Right ventricle myocardium inferior (tissue), 1 donor: ENCODE measurements around the gene GIN1. TPM values are rescaled to one million over a fixed set of nuclear protein-coding genes. Genes with fewer than 3 reads are reported as not detected.
"Not testable (repeated sequence)": the region's sequence is repeated elsewhere in the genome, so short reads cannot be mapped to it uniquely, and the experiment has no call there.

ENCODE experiments used
- ATAC-seq: fragments of 200-7000 bp; cut with Tn5 transposase; one replicate; pipeline ENCODE4 v1.9.1; 2020; ENCODE audit warnings: mild to moderate bottlenecking, moderate library complexity
- DNase-seq: peaks from one replicate; pipeline ENCODE4 v3.0.0; 2021; ENCODE audit errors: missing footprints
- intact Hi-C: fragments of 100-400 bp; cut with DNase I; formaldehyde crosslinking; loops from one replicate; pipeline ENCODE4 v1.11.0; 2022
- long read RNA-seq: library from polyadenylated mRNA; unstranded; transcript quantifications from one replicate; pipeline ENCODE4 v2.0.0, GENCODE V29; 2021
- total RNA-seq: library from RNA; stranded (reverse); fragmentation: NEBNext Ultra II Directional; extraction: Animal tissue kit (Norgen Biotek cat#: 25700); gene quantifications from one replicate; pipeline ENCODE4 v1.2.1, GENCODE V29; 2021
- donor health status: DM: no; HTN: yes; CAD: no; lungs with severe emphysema.

The GIN1 gene, protein sequence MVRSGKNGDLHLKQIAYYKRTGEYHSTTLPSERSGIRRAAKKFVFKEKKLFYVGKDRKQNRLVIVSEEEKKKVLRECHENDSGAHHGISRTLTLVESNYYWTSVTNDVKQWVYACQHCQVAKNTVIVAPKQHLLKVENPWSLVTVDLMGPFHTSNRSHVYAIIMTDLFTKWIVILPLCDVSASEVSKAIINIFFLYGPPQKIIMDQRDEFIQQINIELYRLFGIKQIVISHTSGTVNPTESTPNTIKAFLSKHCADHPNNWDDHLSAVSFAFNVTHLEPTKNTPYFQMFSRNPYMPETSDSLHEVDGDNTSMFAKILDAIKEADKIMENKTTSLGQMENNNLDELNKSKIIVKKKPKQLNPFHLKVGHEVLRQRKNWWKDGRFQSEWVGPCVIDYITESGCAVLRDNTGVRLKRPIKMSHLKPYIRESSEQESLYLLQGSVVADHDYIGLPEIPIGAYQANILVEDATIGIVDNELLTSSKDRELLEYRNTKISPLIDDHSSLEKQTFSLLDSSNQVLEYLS
- total RNA-seq: 17.1 TPM
- long read RNA-seq, partial matches to known transcripts: 0 of 5 reads
- long read RNA-seq, other reads (novel, unspliced or antisense): 2 of 5 reads

DNA sequence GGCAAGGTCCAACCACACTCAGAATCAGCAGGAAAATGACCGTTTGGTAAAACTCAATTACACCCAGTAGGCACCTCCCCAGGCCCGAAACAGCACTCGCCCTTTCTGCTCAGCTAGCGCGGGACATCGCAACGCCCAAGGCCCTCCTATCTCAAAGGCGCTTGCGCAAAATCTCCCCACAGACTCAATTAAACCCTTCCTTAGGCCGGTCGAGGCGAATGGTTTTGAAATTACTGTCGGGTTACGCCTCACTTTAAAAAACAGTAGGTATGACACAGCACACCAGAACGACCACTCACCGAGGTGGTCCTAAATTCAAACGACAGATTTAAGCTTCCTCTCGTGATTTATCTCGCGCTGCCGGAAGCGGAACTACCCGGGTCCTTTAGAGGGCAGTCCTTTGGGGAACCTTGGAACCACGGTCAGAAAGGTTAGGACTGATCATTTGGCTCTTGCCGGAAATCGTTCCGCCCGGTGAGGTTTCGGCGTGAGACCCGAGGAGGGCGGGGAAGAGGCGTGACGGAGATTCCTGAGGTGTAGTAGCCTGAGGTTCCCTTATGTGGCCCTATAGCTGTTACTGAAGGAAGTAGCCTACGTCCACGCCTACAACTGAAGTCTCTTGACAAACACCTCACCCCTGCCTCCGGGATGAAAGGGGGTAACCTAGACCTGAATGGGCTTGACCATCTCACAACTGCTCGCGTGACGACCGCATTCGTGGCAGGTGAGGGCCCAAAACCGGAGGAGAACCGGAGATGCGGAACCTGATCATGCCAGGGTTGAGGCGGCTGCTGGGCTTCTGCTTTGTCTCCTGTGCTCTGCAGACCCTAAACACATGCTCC, at the start of gene GIN1, which contains the start of gene PPIP5K2:
Gene GIN1 (minus strand): TSS at position 374 of the 842 bp plus-strand sequence. CDS start 11,431 bp downstream, outside the sequence.
Gene PPIP5K2 (plus strand): TSS at position 537 of the 842 bp plus-strand sequence. CDS start 9,289 bp downstream, outside the sequence.
- DNase-seq: peak; percentile 97
- intact Hi-C loops: loop anchor here (10.0 kb wide), 1 partner anchor 365 kb away; the partner anchor contains the start of gene PAM
- ATAC-seq: peak; percentile 99

GRCh38 chr5:103166706-103167105, 46.8 kb upstream of the GIN1 start:
- intact Hi-C loops: no loop called here
- ATAC-seq (no peak), DNase-seq (no peak)

DNA sequence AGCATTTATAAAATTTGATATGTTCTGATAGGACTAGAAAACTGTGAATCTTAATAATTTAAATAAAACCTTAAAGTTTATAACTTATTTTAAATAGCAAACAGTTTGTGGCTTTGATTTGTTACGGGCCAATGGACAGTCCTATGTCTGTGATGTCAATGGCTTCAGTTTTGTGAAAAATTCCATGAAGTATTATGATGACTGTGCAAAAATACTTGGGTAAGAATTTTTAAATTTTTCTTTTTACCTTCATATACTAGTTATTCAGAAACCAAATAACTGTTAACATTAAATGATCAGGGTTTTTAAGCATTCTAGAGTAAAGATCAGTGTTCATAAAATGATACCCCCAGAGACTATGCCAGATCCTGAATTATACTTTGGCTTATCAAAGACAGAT, 31.2 kb upstream of the GIN1 start:
- no peak for DNase-seq
- no peak for ATAC-seq
- intact Hi-C loops: no loop called here

GRCh38 chr5:103148213-103148612, 28.3 kb upstream of the GIN1 start:
- ATAC-seq (no peak), DNase-seq (no peak)
- intact Hi-C loops: loop anchor here (10.0 kb wide), 1 partner anchor 113 kb away; no protein-coding TSS in a partner anchor

DNA sequence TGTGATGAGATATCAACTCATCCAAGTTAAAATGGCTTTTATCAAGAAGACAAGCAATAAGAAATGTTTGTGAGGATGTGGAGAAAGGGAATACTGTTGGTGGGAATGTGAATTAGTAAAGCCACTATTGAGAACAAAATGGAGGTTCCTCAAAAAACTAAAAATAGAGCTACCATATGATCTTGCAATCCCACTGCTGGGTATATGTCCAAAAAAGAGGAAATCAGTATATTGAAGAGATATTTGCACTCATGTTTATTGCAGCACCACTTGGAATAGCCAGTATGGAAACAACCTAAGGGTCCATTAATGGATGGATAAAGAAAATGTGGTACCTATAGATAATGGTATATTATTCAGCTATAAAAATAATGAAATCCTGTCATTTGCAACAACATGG, 25.3 kb upstream of the GIN1 start:
- DNase-seq (no peak), ATAC-seq (no peak)
- intact Hi-C loops: loop anchor here (10.0 kb wide), 1 partner anchor 110 kb away; no protein-coding TSS in a partner anchor

GRCh38 chr5:103142132-103142531, 22.2 kb upstream of the GIN1 start:
- intact Hi-C loops: loop anchor here (10.0 kb wide), 1 partner anchor 107 kb away; no protein-coding TSS in a partner anchor
- DNase-seq, ATAC-seq: not testable (repeated sequence)

DNA sequence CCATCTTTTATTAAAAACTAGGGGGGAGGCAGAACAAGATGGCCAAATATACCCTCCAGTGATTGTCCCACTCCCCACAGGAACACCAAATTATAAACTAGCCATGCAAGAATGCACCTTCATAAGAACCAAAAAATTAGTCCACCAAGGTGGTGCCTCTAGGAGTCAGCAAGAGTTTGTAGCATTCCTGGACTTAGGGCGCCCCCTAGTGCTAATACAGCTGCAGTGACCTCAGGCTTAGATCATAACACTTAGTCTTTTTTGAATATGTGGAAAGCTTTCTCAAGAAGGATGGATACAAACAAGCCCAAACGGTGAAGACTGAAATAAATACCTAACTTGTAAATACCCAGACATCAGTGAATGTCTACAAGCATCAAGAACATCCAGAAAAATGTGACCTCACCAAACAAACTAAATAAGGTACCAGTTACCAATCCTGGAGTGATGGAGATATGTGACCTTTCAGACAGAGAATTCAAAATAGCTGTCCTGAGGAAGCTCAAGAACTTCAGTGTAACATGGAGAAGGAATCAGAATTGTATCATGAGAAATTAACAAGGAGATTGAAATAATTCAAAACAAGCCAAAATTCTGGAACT, 19.4 kb upstream of the GIN1 start:
- intact Hi-C loops: loop anchor here (2.0 to 10.0 kb wide), 2 partner anchors 457 to 555 kb away; no protein-coding TSS in a partner anchor

GRCh38 chr5:103138202-103138690, 18.3 kb upstream of the GIN1 start:
- DNase-seq (no peak), ATAC-seq (no peak)
- intact Hi-C loops: loop anchor here (2.0 to 10.0 kb wide), 2 partner anchors 455 to 553 kb away; no protein-coding TSS in a partner anchor

More for the DNA sequence above, 19.4 kb upstream of the GIN1 start:
- DNase-seq: peak; percentile 79
- peak; percentile 85 for ATAC-seq

DNA sequence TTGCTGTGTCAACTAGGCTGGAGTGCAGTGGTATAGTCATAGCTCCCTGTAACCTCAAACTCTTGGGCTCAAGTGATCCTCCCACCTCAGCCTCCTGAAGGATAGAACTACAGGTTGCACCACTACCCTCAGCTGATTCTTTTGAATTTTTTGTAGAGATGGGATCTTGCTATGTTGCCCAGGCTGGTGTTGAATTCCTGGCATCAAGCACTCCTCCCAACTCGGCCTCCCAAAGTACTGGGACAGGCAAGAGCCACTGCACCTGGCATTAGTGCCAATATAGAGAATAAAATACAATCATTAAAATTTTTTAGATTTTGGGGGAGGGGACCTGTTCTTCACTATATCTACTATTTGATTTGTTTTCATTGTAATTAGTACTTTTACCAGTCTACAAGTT, 15.5 kb upstream of the GIN1 start:
- intact Hi-C loops: loop anchor here (10.0 kb wide), 1 partner anchor 551 kb away; no protein-coding TSS in a partner anchor
- no peak for ATAC-seq
- no peak for DNase-seq

- ATAC-seq (no peak), DNase-seq (no peak)
- intact Hi-C loops: loop anchor here (10.0 kb wide), 1 partner anchor 548 kb away; no protein-coding TSS in a partner anchor
Observed at GRCh38 chr5:103133231-103133630, 13.3 kb upstream of the GIN1 start.

GRCh38 chr5:103132684-103133083, 12.7 kb upstream of the GIN1 start:
- intact Hi-C loops: loop anchor here (10.0 kb wide), 1 partner anchor 548 kb away; no protein-coding TSS in a partner anchor
- ATAC-seq (no peak), DNase-seq (no peak)

- ATAC-seq (no peak), DNase-seq (no peak)
- intact Hi-C loops: loop anchor here (10.0 kb wide), 1 partner anchor 373 kb away; the partner anchor contains the start of gene PAM
Observed at GRCh38 chr5:103128202-103128601, 8.3 kb upstream of the GIN1 start.

DNA sequence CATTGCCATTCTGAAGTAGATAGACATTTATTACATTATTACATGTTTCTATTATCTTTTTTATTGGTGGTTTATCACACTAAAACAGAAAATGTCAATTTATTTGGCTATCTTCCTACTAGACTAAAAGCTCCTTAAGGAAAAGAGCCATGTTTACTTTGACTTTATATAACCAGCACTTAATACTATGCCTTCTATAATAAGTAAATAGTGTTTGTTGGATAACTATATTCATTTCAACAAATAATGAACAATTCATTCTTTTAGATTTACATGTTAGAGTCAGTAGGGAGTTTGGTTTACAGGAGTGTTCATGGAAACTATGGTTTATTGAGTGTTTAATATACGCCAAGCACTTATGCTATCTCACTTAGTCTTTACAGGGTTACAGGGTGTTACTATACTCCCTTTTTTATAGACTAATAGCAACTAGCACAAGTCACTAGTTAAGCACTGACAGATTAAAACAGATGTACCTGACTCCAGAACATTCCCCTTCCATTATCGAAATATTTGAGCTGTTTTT, 7.4 kb upstream of the GIN1 start:
- intact Hi-C loops: loop anchor here (10.0 kb wide), 1 partner anchor 373 kb away; the partner anchor contains the start of gene PAM
- ATAC-seq (no peak), DNase-seq (no peak)

- intact Hi-C loops: loop anchor here (10.0 kb wide), 1 partner anchor 372 kb away; the partner anchor contains the start of gene PAM
- ATAC-seq (no peak), DNase-seq (no peak)
Observed at GRCh38 chr5:103126557-103126956, 6.6 kb upstream of the GIN1 start.

DNA sequence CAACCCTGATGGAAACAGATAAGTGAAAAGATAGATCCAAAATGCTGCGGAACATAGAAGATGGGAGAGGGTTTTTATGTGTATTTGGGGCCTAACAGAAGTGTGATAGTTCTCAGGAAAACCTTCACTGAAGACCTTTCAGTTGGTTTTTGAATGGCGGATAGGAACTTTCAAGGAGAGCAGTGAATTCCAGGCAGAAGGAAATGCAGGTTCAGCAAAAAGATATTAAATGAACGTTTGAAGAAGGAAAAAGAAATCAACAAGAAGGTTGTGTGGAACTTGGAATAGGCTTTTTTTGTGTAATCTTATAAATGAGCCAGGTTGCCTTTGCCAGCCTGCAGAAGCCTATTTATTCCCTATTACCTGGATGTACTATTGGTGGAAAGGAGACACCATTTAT, 2.3 kb upstream of the GIN1 start:
- ATAC-seq: no peak
- no peak for DNase-seq
- intact Hi-C loops: loop anchor here (10.0 kb wide), 1 partner anchor 367 kb away; the partner anchor contains the start of gene PAM

DNA sequence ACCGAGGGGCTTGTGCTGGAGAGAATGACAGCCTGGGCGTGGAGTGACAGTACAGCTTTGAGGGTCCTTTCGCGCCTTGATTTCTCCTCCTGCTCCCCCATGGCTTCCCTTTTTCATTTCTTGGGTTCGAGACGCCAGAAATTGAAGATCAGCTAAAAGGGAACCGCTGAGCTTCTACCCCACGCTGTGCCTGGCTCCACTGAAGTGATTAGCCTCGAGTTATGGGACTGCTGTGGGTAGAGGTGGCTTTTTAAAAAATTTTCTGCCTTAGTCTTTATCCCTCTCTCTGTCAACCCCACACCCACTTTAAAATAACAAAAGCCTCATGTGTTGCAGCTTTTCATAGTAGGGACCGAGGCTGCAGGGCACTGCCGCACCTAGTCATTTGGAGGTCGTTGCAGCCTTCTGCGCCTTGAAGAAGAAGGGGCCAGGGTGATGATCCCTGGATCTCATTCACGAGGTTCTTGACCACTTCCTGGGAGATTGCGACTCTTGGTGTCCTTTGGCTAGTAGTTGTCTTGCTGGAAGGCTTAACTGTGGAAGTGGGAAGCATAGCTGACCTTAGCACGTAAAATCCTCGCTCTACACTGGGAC, 766 bp upstream of the GIN1 start:
- intact Hi-C loops: loop anchor here (10.0 kb wide), 1 partner anchor 366 kb away; the partner anchor contains the start of gene PAM
- DNase-seq (peak; percentile 45), ATAC-seq (no peak)
